ENCODE data around the gene CPNE5.

CPNE5 gene

GRCh38 chr6:36791085-36791484 is 48.2 kb downstream of the CPNE5 start:
- DNase-seq (ENCODE audit: low spot score): no peak

- no peak for DNase-seq (ENCODE audit: low spot score)
Observed at GRCh38 chr6:36788768-36789167, 50.5 kb downstream of the CPNE5 start.

- DNase-seq (ENCODE audit: low spot score): no peak
Observed at GRCh38 chr6:36788186-36788585, 51.1 kb downstream of the CPNE5 start.

GRCh38 chr6:36787210-36787609 is 52.0 kb downstream of the CPNE5 start:
- DNase-seq (ENCODE audit: low spot score): no peak

- DNase-seq (ENCODE audit: low spot score): peak; percentile 62
Observed at GRCh38 chr6:36786055-36786675, 53.1 kb downstream of the CPNE5 start.

- DNase-seq (ENCODE audit: low spot score): no peak
Observed at GRCh38 chr6:36784376-36784636, 54.9 kb downstream of the CPNE5 start.

GRCh38 chr6:36783603-36784375 is 55.5 kb downstream of the CPNE5 start:
- no peak for DNase-seq (ENCODE audit: low spot score)

- DNase-seq (ENCODE audit: low spot score): no peak
Observed at GRCh38 chr6:36781669-36782068, 57.6 kb downstream of the CPNE5 start.

- DNase-seq (ENCODE audit: low spot score): no peak
Observed at GRCh38 chr6:36780442-36781177, 58.6 kb downstream of the CPNE5 start.

GRCh38 chr6:36779227-36779626 is 60.0 kb downstream of the CPNE5 start:
- no peak for DNase-seq (ENCODE audit: low spot score)

- DNase-seq (ENCODE audit: low spot score): no peak
Observed at GRCh38 chr6:36777801-36778200, 61.4 kb downstream of the CPNE5 start.

- DNase-seq (ENCODE audit: low spot score): no peak
Observed at GRCh38 chr6:36776167-36776566, 63.1 kb downstream of the CPNE5 start.

GRCh38 chr6:36774331-36774730 is 64.9 kb downstream of the CPNE5 start:
- DNase-seq (ENCODE audit: low spot score): no peak

- DNase-seq (ENCODE audit: low spot score): no peak
Observed at GRCh38 chr6:36772397-36772796, 66.8 kb downstream of the CPNE5 start.

- DNase-seq (ENCODE audit: low spot score): no peak
Observed at GRCh38 chr6:36771145-36771544, 68.1 kb downstream of the CPNE5 start.

- DNase-seq (ENCODE audit: low spot score): no peak
Observed at GRCh38 chr6:36769676-36770499, 69.4 kb downstream of the CPNE5 start.

- DNase-seq (ENCODE audit: low spot score): no peak
Observed at GRCh38 chr6:36769183-36769675, 70.0 kb downstream of the CPNE5 start.

GRCh38 chr6:36766399-36766945 is 72.8 kb downstream of the CPNE5 start:
- DNase-seq (ENCODE audit: low spot score): no peak

GRCh38 chr6:36765594-36766398 is 73.4 kb downstream of the CPNE5 start:
- DNase-seq (ENCODE audit: low spot score): peak; percentile 88

- DNase-seq (ENCODE audit: low spot score): no peak
Observed at GRCh38 chr6:36765190-36765589, 74.1 kb downstream of the CPNE5 start.

- DNase-seq (ENCODE audit: low spot score): no peak
Observed at GRCh38 chr6:36762123-36762522, 77.1 kb downstream of the CPNE5 start.

All from iPS-NIHi11 (cell line).